Measurements from ENCODE around the gene SOHLH2.

GRCh38 chr13:36157480-36157879, 56.9 kb downstream of the SOHLH2 start:
- TF ChIP-seq EZH2phosphoT487 (IDR thresholded peaks at IDR 0.05; ENCODE audit: insufficient read depth, low read depth) (no peak), EZH2 (IDR thresholded peaks at IDR 0.05; ENCODE audit: insufficient read depth, poor library complexity, severe bottlenecking) (no peak)
